Measurements from ENCODE around the gene SOX10. TPM values are rescaled to one million over a fixed set of nuclear protein-coding genes. Genes with fewer than 3 reads are reported as not detected.

Gene SOX10
- total RNA-seq, 1 experiment from 2014 or later = not detected

- H3K9ac ChIP-seq (ENCODE audit: low read length) = no peak overlapping the region
- H3K4me2 ChIP-seq (ENCODE audit: low read depth, low read length, poor library complexity, severe bottlenecking) = no peak overlapping the region
- H3K27me3 ChIP-seq (ENCODE audit: low read length) = no peaks in the 10 kb centered on the region
- H3K9me2 ChIP-seq (replicated peaks; ENCODE audit: insufficient read depth, low read length) = no peaks in the 10 kb centered on the region
- no peak for DNase-seq
- no peaks in the 10 kb centered on the region for H3K36me3 ChIP-seq (ENCODE audit: insufficient read depth, low read length)
- no peaks in the 10 kb centered on the region for H4K20me1 ChIP-seq (ENCODE audit: insufficient read depth, low read depth, low read length)
- H3K27ac ChIP-seq (ENCODE audit: low read length) = no peak overlapping the region
- H3K4me1 ChIP-seq (ENCODE audit: low read length) = no peaks in the 10 kb centered on the region
- H3K4me3 ChIP-seq (ENCODE audit: low read length) = no peak overlapping the region
- H2AFZ ChIP-seq (ENCODE audit: low read length) = no peak overlapping the region
- H3K79me2 ChIP-seq (ENCODE audit: low read length) = no peaks in the 10 kb centered on the region
- no peaks in the 10 kb centered on the region for H3K9me3 ChIP-seq (ENCODE audit: low read length)
These were observed 22.6 kb upstream of the SOX10 start for GRCh38 chr22:38006906-38007305.

DNA sequence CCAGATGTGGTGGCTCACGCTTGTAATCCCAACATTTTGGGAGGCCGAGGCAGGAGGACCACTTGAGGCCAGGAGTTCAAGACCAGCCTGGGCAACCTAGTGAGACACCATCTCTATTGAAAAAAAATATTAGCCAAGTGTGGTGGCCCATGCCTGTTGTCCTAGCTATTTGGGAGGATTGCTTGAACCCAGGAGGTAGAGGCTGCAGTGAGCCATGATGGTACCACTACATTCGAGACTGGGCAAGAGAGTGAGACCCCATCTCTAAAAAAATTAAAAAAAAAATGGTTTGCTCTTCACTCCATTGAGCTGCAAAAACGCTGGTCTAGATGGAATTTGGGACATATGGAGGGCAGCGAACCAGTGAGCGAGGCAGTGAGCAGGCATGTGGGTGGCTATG lies 21.6 kb upstream of the SOX10 start:
- DNase-seq = no peak
- H3K4me1 ChIP-seq (ENCODE audit: low read length) = peaks cover 1% of the 10 kb centered on the region; the same call in 1 of the 2 replicates

DNA sequence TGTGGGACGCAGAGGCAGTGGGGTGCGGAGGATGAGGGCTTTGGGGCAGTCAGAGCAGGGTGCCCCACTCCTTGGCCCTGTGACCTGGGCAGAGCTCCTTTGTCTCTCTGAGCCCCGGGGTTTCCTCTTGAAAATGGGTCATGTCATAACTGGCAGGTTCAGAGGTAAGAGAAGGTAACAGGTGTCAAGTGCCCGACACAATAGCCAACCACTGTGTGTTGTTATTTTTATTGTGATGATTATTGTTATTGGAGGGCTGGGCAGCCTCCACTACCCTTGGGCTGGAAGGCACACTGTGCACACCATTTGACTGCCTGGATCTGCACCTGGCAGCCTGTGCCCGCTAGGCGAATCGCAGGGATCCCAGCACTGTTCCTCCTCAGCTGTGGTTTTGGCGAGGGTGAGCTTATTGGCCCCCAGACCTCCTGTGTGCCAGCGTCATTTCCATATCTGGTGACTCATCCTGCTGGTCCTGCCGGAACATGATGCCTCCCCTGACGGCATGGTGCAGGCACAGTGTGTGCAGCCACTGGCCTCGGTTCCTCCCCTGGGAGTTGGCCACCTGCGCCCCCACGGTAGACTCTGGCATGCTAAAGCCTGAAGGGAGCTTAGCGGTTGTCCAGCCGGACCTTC lies 15.4 kb upstream of the SOX10 start:
- no peaks in the 10 kb centered on the region for H3K79me2 ChIP-seq (ENCODE audit: low read length)
- H3K9ac ChIP-seq (ENCODE audit: low read length) = peak overlapping the region; percentile 16; the same call in 1 of the 2 replicates
- H3K27ac ChIP-seq (ENCODE audit: low read length) = no peak overlapping the region
- H3K27me3 ChIP-seq (ENCODE audit: low read length) = no peaks in the 10 kb centered on the region
- H4K20me1 ChIP-seq (ENCODE audit: insufficient read depth, low read depth, low read length) = 0 out of 2 replicates have a peak, but pooled peaks cover 8% of the 10 kb centered on the region
- no peaks in the 10 kb centered on the region for H3K36me3 ChIP-seq (ENCODE audit: insufficient read depth, low read length)
- H3K4me3 ChIP-seq (ENCODE audit: low read length) = peak overlapping the region; percentile 24; the same call in 1 of the 2 replicates
- peak; percentile 86 for DNase-seq
- no peaks in the 10 kb centered on the region for H3K9me3 ChIP-seq (ENCODE audit: low read length)
- H3K4me2 ChIP-seq (ENCODE audit: low read depth, low read length, poor library complexity, severe bottlenecking) = peak overlapping the region; percentile 53
- peaks cover 30% of the 10 kb centered on the region for H3K4me1 ChIP-seq (ENCODE audit: low read length)
- H2AFZ ChIP-seq (ENCODE audit: low read length) = no peak overlapping the region
- H3K9me2 ChIP-seq (replicated peaks; ENCODE audit: insufficient read depth, low read length) = no peaks in the 10 kb centered on the region

More for the DNA sequence above, 21.6 kb upstream of the SOX10 start:
- Histone ChIP-seq H3K4me2 (ENCODE audit: low read depth, low read length, poor library complexity, severe bottlenecking) (no peak overlapping the region), H3K27ac (ENCODE audit: low read length) (no peak overlapping the region), H4K20me1 (ENCODE audit: insufficient read depth, low read depth, low read length) (no peaks in the 10 kb centered on the region), H3K9me2 (replicated peaks; ENCODE audit: insufficient read depth, low read length) (no peaks in the 10 kb centered on the region), H3K4me3 (ENCODE audit: low read length) (no peak overlapping the region), H3K36me3 (ENCODE audit: insufficient read depth, low read length) (no peaks in the 10 kb centered on the region), H3K9me3 (ENCODE audit: low read length) (no peaks in the 10 kb centered on the region), H3K27me3 (ENCODE audit: low read length) (no peaks in the 10 kb centered on the region), H2AFZ (ENCODE audit: low read length) (no peak overlapping the region), H3K9ac (ENCODE audit: low read length) (no peak overlapping the region), H3K79me2 (ENCODE audit: low read length) (no peaks in the 10 kb centered on the region)

- H2AFZ ChIP-seq (ENCODE audit: low read length) = no peak overlapping the region
- no peaks in the 10 kb centered on the region for H3K79me2 ChIP-seq (ENCODE audit: low read length)
- H3K9ac ChIP-seq (ENCODE audit: low read length) = no peak overlapping the region
- H4K20me1 ChIP-seq (ENCODE audit: insufficient read depth, low read depth, low read length) = 0 out of 2 replicates have a peak, but pooled peaks cover 8% of the 10 kb centered on the region
- peak overlapping the region; percentile 53 for H3K4me2 ChIP-seq (ENCODE audit: low read depth, low read length, poor library complexity, severe bottlenecking)
- no peaks in the 10 kb centered on the region for H3K36me3 ChIP-seq (ENCODE audit: insufficient read depth, low read length)
- H3K4me1 ChIP-seq (ENCODE audit: low read length) = peaks cover 30% of the 10 kb centered on the region
- H3K9me3 ChIP-seq (ENCODE audit: low read length) = no peaks in the 10 kb centered on the region
- H3K9me2 ChIP-seq (replicated peaks; ENCODE audit: insufficient read depth, low read length) = no peaks in the 10 kb centered on the region
- H3K27ac ChIP-seq (ENCODE audit: low read length) = no peak overlapping the region
- H3K4me3 ChIP-seq (ENCODE audit: low read length) = peak overlapping the region; percentile 24; the same call in 1 of the 2 replicates
- no peaks in the 10 kb centered on the region for H3K27me3 ChIP-seq (ENCODE audit: low read length)
- DNase-seq = no peak
These were observed 14.9 kb upstream of the SOX10 start for GRCh38 chr22:37999236-37999635.

DNA sequence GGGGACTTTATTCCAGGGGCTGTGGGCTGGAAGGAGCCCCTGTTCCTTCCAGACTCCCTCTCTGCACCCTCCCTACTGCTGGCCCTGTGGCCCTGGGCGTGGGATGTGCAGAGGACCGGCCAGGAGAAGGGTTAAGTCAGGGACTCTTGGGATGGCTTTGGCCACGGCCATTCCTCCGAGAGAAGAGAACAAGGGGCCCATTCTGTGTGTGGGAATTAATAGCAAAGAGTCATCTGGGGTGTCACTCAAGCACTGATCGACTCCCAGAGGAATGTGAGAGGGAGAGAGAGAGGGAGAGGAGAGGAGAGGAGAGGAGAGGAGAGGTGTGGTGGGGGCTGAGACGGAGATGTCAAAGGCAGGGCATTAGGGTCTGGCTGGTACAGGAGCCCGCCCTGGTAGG lies 14.2 kb upstream of the SOX10 start:
- no peaks in the 10 kb centered on the region for H3K36me3 ChIP-seq (ENCODE audit: insufficient read depth, low read length)
- no peak overlapping the region for H3K9ac ChIP-seq (ENCODE audit: low read length)
- H3K27me3 ChIP-seq (ENCODE audit: low read length) = no peaks in the 10 kb centered on the region
- 0 out of 2 replicates have a peak, but pooled peaks cover 8% of the 10 kb centered on the region for H4K20me1 ChIP-seq (ENCODE audit: insufficient read depth, low read depth, low read length)
- DNase-seq = no peak
- H3K4me2 ChIP-seq (ENCODE audit: low read depth, low read length, poor library complexity, severe bottlenecking) = no peak overlapping the region
- H2AFZ ChIP-seq (ENCODE audit: low read length) = no peak overlapping the region
- no peaks in the 10 kb centered on the region for H3K9me3 ChIP-seq (ENCODE audit: low read length)
- H3K79me2 ChIP-seq (ENCODE audit: low read length) = no peaks in the 10 kb centered on the region
- H3K27ac ChIP-seq (ENCODE audit: low read length) = no peak overlapping the region
- H3K9me2 ChIP-seq (replicated peaks; ENCODE audit: insufficient read depth, low read length) = no peaks in the 10 kb centered on the region
- H3K4me1 ChIP-seq (ENCODE audit: low read length) = peaks cover 30% of the 10 kb centered on the region
- no peak overlapping the region for H3K4me3 ChIP-seq (ENCODE audit: low read length)

DNA sequence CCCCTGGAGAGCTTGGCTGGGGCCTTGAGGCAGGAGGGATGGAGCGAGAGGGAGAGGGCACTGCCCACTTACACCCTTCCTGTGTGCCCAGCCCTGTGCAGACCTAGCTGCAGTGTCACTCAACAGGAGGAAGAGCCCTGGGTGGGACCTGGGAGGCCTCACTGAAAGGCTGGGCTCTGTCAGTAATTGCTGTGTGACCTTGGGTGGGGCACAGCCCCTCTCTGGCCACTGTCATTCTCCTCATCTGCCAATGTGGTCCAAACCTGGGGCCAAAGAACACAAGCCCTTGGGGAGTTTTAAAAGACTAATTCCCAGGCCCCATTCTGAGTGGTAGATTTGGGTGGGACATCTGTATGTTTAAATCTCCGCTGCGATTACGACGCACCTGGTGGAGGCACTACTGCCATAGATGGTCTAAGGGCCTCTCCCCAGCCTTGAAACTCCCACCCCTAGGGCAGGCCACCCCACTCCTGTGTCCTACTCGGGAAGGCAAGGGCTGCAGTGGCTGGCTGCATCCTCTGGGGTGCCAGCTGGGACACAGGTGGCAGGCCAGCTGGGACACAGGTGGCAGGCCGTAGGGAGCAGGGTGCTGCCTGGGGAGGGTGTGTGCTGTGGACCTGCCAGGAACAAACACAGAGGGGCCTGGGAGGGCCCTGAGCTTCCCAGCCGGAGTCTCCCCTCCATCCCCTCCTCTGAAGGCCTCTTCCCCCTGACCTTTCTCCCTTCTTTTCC lies 12.3 kb upstream of the SOX10 start:
- H3K4me2 ChIP-seq (ENCODE audit: low read depth, low read length, poor library complexity, severe bottlenecking) = no peak overlapping the region
- no peaks in the 10 kb centered on the region for H3K9me2 ChIP-seq (replicated peaks; ENCODE audit: insufficient read depth, low read length)
- no peaks in the 10 kb centered on the region for H3K36me3 ChIP-seq (ENCODE audit: insufficient read depth, low read length)
- peaks cover 30% of the 10 kb centered on the region for H3K4me1 ChIP-seq (ENCODE audit: low read length)
- no peak overlapping the region for H3K9ac ChIP-seq (ENCODE audit: low read length)
- DNase-seq = no peak
- no peak overlapping the region for H3K4me3 ChIP-seq (ENCODE audit: low read length)
- H3K27me3 ChIP-seq (ENCODE audit: low read length) = no peaks in the 10 kb centered on the region
- H3K9me3 ChIP-seq (ENCODE audit: low read length) = no peaks in the 10 kb centered on the region
- H3K79me2 ChIP-seq (ENCODE audit: low read length) = no peaks in the 10 kb centered on the region
- H3K27ac ChIP-seq (ENCODE audit: low read length) = no peak overlapping the region
- H4K20me1 ChIP-seq (ENCODE audit: insufficient read depth, low read depth, low read length) = 0 out of 2 replicates have a peak, but pooled peaks cover 8% of the 10 kb centered on the region
- H2AFZ ChIP-seq (ENCODE audit: low read length) = no peak overlapping the region

DNA sequence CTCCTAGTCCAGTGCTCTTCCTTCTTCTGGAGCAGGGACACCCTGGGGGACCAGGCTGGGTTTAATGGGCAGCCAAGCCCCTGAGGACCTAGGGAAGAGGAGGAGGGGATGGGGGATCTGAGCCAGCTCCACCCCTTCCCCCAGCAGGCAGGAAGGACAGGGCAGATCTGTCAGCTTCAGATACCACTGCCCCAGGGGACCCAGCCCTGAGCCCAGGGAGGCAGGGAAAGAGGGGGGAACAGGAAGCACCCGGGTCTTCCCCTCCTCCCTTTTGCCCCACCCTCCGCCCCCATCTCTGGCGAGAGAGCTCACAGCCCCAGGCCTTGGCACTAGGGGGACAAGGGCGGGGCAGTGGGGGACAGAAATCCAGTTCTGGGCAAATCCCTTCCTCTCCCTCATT lies 11.7 kb upstream of the SOX10 start:
- H3K36me3 ChIP-seq (ENCODE audit: insufficient read depth, low read length) = no peaks in the 10 kb centered on the region
- H3K27me3 ChIP-seq (ENCODE audit: low read length) = no peaks in the 10 kb centered on the region
- DNase-seq = no peak
- peaks cover 30% of the 10 kb centered on the region for H3K4me1 ChIP-seq (ENCODE audit: low read length)
- H3K27ac ChIP-seq (ENCODE audit: low read length) = no peak overlapping the region
- no peak overlapping the region for H3K4me3 ChIP-seq (ENCODE audit: low read length)
- H3K9me3 ChIP-seq (ENCODE audit: low read length) = no peaks in the 10 kb centered on the region
- no peaks in the 10 kb centered on the region for H3K9me2 ChIP-seq (replicated peaks; ENCODE audit: insufficient read depth, low read length)
- 0 out of 2 replicates have a peak, but pooled peaks cover 8% of the 10 kb centered on the region for H4K20me1 ChIP-seq (ENCODE audit: insufficient read depth, low read depth, low read length)
- H3K4me2 ChIP-seq (ENCODE audit: low read depth, low read length, poor library complexity, severe bottlenecking) = no peak overlapping the region
- H3K9ac ChIP-seq (ENCODE audit: low read length) = no peak overlapping the region
- H3K79me2 ChIP-seq (ENCODE audit: low read length) = no peaks in the 10 kb centered on the region
- no peak overlapping the region for H2AFZ ChIP-seq (ENCODE audit: low read length)

DNA sequence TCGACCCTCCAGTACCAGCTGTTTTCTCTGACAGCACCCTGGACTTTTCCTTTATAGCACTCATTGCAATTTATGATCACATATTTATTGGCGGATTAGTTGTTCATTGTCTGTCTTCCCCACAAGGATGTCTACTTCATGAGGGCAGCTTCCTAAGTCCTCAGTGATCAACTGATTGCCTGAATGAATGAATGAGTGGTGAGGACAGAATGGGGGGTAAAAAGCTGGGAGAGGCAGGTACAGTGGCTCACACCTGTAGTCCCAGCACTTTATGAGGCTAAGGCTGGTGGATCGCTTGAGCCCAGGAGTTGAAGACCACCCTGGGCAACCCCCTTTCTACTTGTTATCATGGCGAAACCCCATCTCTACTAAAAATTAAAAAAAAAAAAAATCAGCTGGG lies 11.1 kb upstream of the SOX10 start:
- Histone ChIP-seq H4K20me1 (ENCODE audit: insufficient read depth, low read depth, low read length) (0 out of 2 replicates have a peak, but pooled peaks cover 8% of the 10 kb centered on the region), H3K79me2 (ENCODE audit: low read length) (no peaks in the 10 kb centered on the region), H3K9me3 (ENCODE audit: low read length) (no peaks in the 10 kb centered on the region), H3K4me1 (ENCODE audit: low read length) (peaks cover 24% of the 10 kb centered on the region), H3K36me3 (ENCODE audit: insufficient read depth, low read length) (no peaks in the 10 kb centered on the region), H3K9me2 (replicated peaks; ENCODE audit: insufficient read depth, low read length) (no peaks in the 10 kb centered on the region), H3K4me3 (ENCODE audit: low read length) (no peak overlapping the region), H3K9ac (ENCODE audit: low read length) (no peak overlapping the region), H2AFZ (ENCODE audit: low read length) (no peak overlapping the region), H3K27me3 (ENCODE audit: low read length) (no peaks in the 10 kb centered on the region), H3K27ac (ENCODE audit: low read length) (no peak overlapping the region), H3K4me2 (ENCODE audit: low read depth, low read length, poor library complexity, severe bottlenecking) (no peak overlapping the region)
- no peak for DNase-seq

All from Karpas-422 (cell line).